Suppressor macrophage treated with lipopolysaccharide for 4 hours (primary cell): Measurements from ENCODE around the gene BABAM2.
"Not testable (repeated sequence)": the region's sequence is repeated elsewhere in the genome, so short reads cannot be mapped to it uniquely, and the experiment has no call there.

Experiments used
- DNase-seq: peaks from one replicate; pipeline ENCODE4 v3.0.0-alpha.2; 2020

The BABAM2 gene

DNA sequence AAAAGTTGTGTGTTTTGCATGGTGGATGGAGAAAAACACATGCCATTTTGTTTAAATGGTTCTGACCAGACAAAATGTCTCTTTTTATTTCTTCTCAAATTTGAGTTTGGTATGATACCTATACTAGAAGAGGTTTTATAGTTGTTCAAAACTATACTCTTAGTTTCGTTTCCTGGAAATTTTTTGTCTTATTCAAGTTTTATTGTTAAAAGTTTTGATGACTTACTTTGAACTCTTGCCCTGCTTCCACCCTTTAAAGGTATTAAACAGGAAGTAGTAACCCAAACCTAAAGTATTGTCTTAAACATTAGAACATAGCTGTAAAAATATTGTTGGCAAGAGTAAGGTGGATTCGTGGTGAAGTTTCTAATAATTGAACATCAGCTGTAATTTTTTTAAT is 98.2 kb downstream of the BABAM2 start:
- DNase-seq: no peak

GRCh38 chr2:27989149-27989548 is 98.6 kb downstream of the BABAM2 start:
- no peak for DNase-seq

DNA sequence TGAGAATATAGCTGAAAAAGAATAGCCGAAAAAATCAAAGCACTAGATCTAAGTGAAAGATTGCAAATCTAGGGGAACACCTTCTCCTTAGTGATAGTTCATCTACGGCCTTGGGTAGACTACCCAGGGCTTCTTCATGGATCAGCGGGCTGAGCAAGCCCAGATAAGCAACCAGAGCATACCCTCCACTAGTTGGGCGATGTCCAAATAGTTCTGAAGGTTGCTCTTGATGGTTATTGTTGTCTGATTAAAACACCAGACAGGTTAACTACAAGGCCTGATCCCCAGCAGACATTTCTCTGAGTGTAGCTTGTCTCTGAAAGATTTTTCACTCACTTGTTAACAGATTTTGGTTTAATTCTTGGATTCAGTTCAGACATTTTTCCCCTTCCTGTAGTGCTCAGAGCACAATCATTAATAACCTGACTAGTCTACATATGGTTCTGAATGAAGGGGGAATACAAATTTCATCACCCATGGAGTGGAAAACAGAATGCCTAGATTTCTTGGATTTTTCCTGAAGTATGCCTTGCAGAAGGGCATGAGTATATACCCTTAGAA is 99.6 kb downstream of the BABAM2 start:
- DNase-seq: no peak

- DNase-seq: no peak
Observed at GRCh38 chr2:27991146-27991545, 100.6 kb downstream of the BABAM2 start.

DNA sequence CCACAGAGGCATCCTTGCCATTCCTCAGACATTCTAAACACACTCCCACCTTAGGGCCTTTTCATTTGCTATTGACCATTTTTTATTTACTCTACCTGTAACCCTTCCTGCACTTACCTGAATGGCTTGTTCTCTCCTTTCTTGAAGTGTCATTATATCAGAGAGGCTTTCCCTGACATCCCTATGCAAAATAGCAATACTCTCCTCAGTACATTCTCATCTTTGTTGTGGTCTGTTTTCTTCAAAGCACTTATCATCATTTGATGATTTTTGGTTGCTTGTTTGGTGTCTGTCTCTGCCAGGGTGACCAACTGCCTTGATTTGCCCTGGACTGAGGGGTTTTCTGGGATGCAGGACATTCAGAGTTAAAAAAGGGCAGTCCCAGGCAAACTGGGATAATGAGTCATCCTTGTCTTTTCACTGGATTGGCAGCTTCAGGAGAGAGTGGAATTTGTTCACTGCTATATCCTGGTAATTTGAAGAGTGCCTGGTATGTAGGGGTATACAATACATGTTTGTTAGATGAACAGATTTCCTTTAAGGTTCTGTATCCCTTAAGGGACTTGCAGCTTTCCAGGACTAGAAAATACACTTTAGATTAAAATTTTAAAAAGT is 102.4 kb downstream of the BABAM2 start:
- no peak for DNase-seq

GRCh38 chr2:27993402-27993787 is 102.9 kb downstream of the BABAM2 start:
- no peak for DNase-seq

DNA sequence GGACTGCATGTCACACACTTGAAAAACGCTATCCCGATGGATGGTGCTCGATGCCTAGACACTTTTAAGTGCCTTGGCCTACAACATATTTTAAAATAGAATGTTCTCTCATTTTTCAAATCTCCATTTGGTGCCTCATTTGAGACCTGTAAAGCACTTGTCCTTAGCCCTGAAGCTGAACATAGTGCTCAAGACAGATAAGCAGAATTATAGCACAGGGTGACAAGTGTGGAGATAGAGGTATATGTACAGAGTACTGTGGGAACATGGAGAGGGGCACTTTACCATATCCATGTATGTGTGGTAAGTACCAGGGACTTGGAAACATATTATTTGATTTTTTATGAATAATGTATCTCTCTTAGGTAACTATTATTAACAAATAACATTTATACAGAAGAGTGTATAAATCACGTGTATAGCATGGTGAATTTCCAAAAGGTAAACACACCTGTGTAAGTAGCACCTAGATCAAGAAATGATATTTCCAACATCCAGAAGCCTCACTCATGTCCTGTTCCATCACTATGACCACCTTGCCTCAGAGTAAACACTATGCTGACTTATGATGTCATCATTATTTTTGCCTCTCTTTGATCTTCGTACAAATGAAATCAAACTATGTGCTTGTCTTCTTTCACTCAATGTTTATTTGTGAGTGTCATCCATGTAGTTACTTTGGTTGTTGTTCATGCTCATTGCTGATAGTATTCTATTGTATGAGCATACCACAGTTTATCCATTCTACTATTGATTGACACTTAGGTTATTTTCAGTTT is 103.6 kb downstream of the BABAM2 start:
- DNase-seq: no peak

GRCh38 chr2:27996156-27996922 is 105.8 kb downstream of the BABAM2 start:
- DNase-seq: no peak

DNA sequence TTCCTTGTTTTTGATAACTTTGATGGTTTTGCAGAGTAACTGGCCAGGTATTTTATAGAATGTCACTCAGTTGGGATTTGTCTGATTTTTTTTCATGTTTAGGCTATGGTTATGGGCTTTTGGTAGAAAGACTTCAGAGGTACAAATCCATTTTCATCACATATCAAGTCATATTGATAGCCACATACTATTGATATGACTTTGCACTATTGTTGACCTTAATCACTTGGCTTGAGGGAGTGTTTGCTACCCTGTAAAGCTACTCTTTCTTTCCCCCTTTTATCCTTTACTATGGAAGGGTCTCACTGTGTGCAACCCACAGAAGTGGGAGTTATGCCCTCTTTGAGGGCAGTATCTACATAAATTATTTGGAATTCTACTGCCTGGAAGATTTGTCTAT is 109.8 kb downstream of the BABAM2 start:
- no peak for DNase-seq

DNA sequence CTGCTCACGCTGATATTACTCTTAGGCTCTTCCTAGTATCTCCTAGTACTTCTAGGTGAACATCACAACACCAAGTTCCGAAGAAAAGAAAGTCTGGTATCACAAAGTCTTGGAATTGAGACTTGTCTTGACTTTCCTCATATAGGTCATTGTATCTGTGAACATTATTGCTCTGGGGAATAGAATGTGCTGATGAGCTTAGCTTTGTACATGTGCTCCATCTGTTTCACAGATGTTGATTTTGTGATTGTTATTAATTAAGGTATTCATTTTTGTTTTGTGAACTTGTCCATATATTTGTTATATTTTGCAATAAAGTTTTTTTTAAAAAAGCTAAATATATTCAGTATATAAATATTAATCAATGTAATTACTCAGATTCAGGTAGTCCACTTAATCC is 111.7 kb downstream of the BABAM2 start:
- DNase-seq: no peak

DNA sequence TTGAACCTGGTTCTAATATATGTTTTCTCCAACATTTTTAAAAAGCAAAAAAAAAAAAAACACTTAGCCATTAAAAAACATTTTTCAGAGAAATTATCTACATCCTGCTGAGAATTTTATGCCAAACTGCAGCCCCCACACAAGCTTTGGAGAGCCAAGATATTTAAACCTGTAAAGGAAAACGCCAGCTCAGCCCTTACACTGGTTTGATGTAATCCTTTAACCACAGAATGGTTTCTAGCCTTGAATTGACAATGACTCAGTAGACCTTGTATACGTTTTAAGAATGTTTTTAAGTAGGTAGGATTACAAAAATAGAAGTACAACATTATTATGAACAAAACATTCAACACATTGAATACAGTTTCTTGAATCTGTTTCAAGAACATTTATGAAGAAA is 113.6 kb downstream of the BABAM2 start:
- DNase-seq: no peak

DNA sequence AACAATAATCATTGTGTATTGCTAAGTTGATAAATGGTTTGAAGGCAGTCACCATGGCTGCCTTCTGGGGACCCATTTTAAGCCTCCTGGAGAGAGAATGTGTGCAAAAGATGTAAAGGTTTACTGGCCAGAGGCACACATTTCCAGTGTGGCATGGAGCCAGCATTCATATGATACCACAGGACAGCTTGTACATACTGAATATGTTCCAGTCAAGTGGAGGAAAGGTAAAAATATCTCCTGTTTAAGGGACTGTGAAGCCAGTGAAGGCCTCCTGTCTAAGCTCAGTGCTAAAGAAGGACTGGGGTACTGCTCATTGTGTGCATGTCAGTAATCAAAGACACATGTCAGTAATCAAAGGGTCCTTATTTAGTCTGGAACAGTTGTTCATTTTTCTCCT is 119.2 kb downstream of the BABAM2 start:
- DNase-seq: no peak

DNA sequence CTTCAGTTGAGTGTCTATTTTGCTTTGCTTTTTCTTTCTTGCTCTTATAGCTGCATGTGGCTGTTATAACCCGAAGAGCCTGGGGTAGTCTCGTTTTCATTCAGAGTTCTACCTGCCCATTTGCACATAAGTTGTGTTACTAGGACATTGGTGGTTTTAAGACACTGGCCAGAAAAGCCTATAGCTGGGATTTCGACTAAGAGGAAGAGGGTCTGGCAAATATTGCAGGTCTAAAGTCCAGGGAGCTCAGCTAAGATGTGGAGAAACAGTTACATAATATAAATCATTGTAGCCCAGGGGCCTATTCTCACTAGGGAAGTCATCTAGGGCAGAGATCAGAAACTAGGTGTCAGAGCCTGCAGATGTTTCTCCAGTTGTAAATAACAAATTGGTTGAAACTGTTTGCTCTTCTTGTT is 120.8 kb downstream of the BABAM2 start:
- DNase-seq: no peak

DNA sequence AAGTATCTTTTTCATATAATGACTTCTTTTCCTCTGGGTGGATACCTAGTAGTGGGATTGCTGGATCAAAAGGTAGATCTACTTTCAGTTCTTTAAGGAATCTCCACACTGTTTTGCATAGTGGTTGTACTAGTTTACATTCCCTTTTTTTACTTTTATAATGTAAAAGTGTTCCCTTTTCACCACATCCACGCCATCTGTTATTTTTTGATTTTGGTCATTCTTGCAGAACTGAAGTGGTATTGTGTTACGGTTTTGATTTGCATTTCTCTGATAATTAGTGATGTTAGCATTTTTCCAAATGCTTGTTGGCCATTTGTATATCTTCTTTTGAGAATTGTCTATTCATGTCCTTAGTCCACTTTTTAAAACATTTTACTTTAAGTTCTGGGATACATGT is 127.9 kb downstream of the BABAM2 start:
- DNase-seq: not testable (repeated sequence)

DNA sequence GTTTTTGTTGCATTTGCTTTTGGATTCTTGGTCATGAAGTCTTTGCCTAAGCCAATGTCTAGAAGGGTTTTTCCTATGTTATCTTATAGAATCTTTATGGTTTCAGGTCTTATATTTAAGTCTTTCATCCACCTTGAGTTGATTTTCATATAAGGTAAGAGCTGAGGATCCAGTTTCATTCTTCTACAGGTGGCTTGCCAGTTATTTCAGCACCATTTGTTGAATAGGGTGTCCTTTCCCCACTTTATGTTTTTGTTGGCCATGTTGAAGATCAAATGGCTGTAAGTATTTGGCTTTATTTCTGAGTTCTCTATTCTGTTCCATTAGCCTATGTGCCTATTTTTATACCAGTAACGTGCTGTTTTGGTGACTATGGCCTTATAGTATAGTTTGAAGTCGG is 129.0 kb downstream of the BABAM2 start:
- DNase-seq: not testable (repeated sequence)

- DNase-seq: no peak
Observed at GRCh38 chr2:28021898-28022297, 131.4 kb downstream of the BABAM2 start.

DNA sequence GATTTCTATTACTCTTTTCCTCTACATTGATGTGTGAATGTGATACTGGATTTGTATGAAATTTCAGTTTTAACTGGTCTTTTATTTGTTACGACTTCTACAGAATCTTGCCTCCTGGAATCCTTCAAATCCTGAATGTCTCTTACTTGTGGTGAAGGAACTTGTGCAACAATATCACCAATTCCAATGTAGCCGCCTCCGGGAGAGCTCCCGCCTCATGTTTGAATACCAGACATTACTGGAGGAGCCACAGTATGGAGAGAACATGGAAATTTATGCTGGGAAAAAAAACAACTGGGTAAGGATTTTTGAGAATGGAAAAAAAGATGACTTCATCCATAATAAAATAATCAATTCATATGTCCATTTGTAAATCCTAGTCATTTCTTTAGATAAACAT is 134.6 kb downstream of the BABAM2 start:
- DNase-seq: no peak

- not testable (repeated sequence) for DNase-seq
Observed at GRCh38 chr2:28026230-28026629, 135.7 kb downstream of the BABAM2 start.

DNA sequence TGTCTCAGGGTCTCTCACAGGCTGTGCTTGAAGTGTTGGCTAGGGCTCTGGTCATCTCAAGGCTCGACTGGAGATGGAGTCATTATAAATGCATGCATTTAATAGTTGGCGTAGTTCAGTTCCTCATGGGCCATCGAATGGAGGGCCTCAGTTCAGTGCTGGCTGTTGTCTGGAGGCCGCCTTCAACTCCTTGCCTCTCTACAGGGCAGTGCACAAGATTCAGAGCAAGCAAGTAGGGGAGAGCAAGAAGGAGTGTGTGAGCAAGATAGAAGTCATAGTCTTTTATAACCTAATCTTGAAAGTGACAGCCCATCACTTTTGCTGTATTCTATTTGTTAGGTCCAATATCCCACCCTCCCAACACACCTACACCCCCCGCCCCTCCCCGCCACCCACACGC is 137.5 kb downstream of the BABAM2 start:
- no peak for DNase-seq

DNA sequence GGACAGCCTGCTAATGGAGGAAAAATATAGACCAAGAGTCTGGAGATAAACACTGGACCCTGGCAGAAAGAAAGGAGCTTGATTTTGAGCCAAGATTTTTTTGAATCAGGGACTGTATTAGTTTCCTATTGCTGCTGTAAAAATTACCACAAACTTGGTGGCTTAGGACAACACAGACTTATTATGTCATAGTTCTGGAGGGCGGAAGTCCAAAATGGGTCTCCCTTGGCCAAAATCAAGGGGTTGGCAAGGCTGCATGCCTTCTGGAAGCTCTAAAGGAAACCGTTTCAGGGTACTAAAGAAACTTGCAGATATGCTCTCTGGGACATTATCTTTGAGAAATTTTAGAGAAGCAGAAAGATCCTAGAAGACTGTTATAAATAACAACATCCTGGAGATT is 140.1 kb downstream of the BABAM2 start:
- no peak for DNase-seq

- DNase-seq: no peak
Observed at GRCh38 chr2:28032816-28033215, 142.3 kb downstream of the BABAM2 start.

GRCh38 chr2:28034696-28035095 is 144.2 kb downstream of the BABAM2 start:
- no peak for DNase-seq

DNA sequence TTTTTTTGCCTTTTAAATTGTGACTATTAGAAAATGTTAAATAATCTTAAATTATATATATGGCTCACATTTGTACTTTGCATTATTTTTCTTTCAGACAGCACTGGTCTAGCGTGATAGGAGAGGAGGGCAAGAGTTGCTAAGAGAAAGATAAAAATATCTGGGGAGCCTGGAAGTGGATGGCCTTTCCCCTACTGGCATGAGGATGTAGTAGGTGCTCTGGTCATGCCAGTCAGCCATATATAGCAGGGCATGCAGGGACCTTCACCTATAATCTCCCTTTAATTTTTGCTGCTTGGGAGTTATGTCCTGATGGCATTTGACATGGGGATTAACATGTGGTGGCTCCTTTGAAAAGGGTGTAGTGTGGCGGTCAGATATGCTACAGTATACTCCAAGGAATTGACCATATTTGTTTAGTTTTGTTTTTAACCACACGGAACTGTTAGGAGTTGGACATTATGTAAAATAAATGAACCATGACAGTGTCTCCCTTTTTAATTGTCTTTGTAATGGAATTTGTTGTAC is 144.7 kb downstream of the BABAM2 start:
- no peak for DNase-seq
